Karpas-422 (cell line): ENCODE data around the gene FBXW9. TPM values are rescaled to one million over a fixed set of nuclear protein-coding genes. Genes with fewer than 3 reads are reported as not detected.
"Not testable (repeated sequence)": the region's sequence is repeated elsewhere in the genome, so short reads cannot be mapped to it uniquely, and the experiment has no call there.

Experiments used
- DNase-seq: peaks from one replicate; pipeline ENCODE4 v3.0.0-alpha.2; 2015
- H2AFZ ChIP-seq: fragments of 200-600 bp; sonication (generic); 2 replicates; pipeline ENCODE4 v1.6.1; 2014; ENCODE audit warnings: antibody characterized with exemption, low read length, mixed read lengths
- H3K27ac ChIP-seq: fragments of 200-600 bp; sonication (generic); 2 replicates; pipeline ENCODE4 v1.5.1; 2014; ENCODE audit warnings: mild to moderate bottlenecking, low read length, moderate library complexity
- H3K27me3 ChIP-seq: fragments of 200-600 bp; sonication (generic); 2 replicates; pipeline ENCODE4 v1.6.1; 2014; ENCODE audit warnings: low read length, mixed read lengths
- H3K36me3 ChIP-seq: fragments of 200-600 bp; sonication (generic); 2 replicates; pipeline ENCODE4 v1.6.1; 2014; ENCODE audit warnings: low read length, mixed read lengths; ENCODE audit not compliant: insufficient read depth
- H3K4me1 ChIP-seq: fragments of 200-600 bp; sonication (generic); 2 replicates; pipeline ENCODE4 v1.6.1; 2014; ENCODE audit warnings: mild to moderate bottlenecking, low read length, mixed read lengths
- H3K4me2 ChIP-seq: fragments of 200-600 bp; sonication (generic); 2 replicates; pipeline ENCODE4 v1.6.1; 2014; ENCODE audit warnings: low read length, low read depth, mild to moderate bottlenecking; ENCODE audit not compliant: poor library complexity, severe bottlenecking
- H3K4me3 ChIP-seq: fragments of 200-600 bp; sonication (generic); 2 replicates; pipeline ENCODE4 v1.5.1; 2014; ENCODE audit warnings: mild to moderate bottlenecking, antibody characterized with exemption, low read length, mixed read lengths
- H3K79me2 ChIP-seq: fragments of 200-600 bp; sonication (generic); 2 replicates; pipeline ENCODE4 v1.6.1; 2014; ENCODE audit warnings: mild to moderate bottlenecking, low read length, mixed read lengths
- H3K9ac ChIP-seq: fragments of 200-600 bp; sonication (generic); 2 replicates; pipeline ENCODE4 v1.6.0; 2014; ENCODE audit warnings: low read length
- H3K9me2 ChIP-seq: fragments of 200-600 bp; sonication (generic), shearing (Covaris generic); replicated peaks from 2 replicates; pipeline ENCODE4 v1.6.0; 2014; ENCODE audit warnings: mild to moderate bottlenecking, low read length, moderate library complexity; ENCODE audit not compliant: insufficient read depth
- H3K9me3 ChIP-seq: fragments of 300-700, 200-600 bp; sonication (generic); 2 replicates; pipeline ENCODE4 v1.6.1; 2014; ENCODE audit warnings: low read length, mixed read lengths
- H4K20me1 ChIP-seq: fragments of 200-600 bp; sonication (generic); 2 replicates; pipeline ENCODE4 v1.6.1; 2014; ENCODE audit warnings: mild to moderate bottlenecking, antibody characterized with exemption, low read length, low read depth; ENCODE audit not compliant: insufficient read depth
- total RNA-seq: library from RNA; depleted of rRNA; stranded (reverse); fragments of >200 nt; shearing (Covaris generic); gene quantifications from 2 replicates; pipeline ENCODE4 v1.2.3, GENCODE V29; 2014; ENCODE audit warnings: low replicate concordance

Gene FBXW9
- total RNA-seq, 1 experiment from 2014 or later: 2.1 TPM

DNA sequence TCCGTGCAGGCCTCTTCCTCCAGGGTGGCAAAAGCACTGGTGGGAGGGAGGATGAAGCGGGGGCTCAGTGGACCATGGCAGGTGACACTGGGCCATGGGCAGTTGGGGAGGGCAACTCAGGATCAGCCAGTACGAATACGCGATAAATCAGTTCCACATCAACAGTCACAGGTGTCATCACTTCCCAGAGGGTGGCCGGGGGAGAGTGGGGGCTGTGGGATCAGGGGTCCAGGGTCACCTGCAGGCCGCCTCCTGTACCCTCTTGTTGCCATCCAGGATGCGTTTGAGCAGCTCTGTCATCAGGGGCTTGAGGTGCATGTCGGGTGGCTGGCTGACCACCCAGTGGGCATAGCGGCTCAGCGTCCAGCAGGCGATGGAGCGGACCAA, 9.9 kb upstream of the FBXW9 start:
- H2AFZ ChIP-seq: no peak overlapping the region
- no peaks in the 10 kb centered on the region for H3K9me3 ChIP-seq
- H4K20me1 ChIP-seq: peaks cover 16% of the 10 kb centered on the region
- H3K27me3 ChIP-seq: no peaks in the 10 kb centered on the region
- no peak overlapping the region for H3K4me3 ChIP-seq
- peaks cover 10% of the 10 kb centered on the region for H3K4me1 ChIP-seq
- H3K9me2 ChIP-seq: no peaks in the 10 kb centered on the region
- no peak for DNase-seq
- H3K9ac ChIP-seq: no peak overlapping the region
- H3K36me3 ChIP-seq: peaks cover 34% of the 10 kb centered on the region
- peaks cover 8% of the 10 kb centered on the region; the same call in 1 of the 2 replicates for H3K79me2 ChIP-seq
- H3K27ac ChIP-seq: no peak overlapping the region
- no peak overlapping the region for H3K4me2 ChIP-seq

DNA sequence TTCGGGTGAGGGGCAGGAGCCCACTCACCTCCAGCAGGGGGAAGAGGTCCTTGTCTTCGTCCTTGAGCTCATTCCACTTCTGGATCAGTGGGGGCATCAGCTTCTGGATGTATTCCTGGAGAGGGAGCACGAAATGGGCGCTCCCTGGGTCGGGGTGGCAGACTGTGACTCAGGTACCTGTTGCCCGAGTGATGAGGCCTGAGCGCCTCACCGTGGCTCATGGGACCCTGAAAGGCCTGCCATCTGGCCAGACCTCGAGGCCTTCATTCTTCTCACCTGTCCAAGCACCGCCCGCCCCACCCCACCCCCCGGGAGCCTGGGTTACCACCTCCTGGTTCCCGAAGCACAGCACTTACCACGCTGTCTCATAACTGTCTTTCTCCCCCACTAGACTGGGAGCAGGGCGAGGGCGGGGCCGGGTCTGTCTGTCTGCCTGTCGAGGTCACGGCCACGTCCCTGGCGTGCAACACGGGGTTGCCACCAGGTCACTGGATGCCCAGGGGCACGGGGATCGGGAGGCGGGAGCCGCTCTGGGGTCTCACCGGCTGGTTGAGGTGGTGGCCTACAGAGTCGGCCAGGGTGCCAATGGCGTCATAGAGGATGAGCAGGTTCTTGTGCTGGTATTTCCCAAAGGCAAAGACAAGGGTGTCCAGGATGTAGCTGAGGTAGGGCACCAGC, 9.4 kb upstream of the FBXW9 start:
- no peak for DNase-seq
- Histone ChIP-seq H3K79me2 (peaks cover 5% of the 10 kb centered on the region; the same call in 1 of the 2 replicates), H2AFZ (no peak overlapping the region), H3K9me3 (no peaks in the 10 kb centered on the region), H3K4me1 (peaks cover 10% of the 10 kb centered on the region), H3K9ac (no peak overlapping the region), H3K27me3 (no peaks in the 10 kb centered on the region), H3K4me2 (no peak overlapping the region), H3K27ac (no peak overlapping the region), H3K9me2 (no peaks in the 10 kb centered on the region), H3K36me3 (peaks cover 33% of the 10 kb centered on the region), H3K4me3 (no peak overlapping the region), H4K20me1 (peaks cover 17% of the 10 kb centered on the region)

DNA sequence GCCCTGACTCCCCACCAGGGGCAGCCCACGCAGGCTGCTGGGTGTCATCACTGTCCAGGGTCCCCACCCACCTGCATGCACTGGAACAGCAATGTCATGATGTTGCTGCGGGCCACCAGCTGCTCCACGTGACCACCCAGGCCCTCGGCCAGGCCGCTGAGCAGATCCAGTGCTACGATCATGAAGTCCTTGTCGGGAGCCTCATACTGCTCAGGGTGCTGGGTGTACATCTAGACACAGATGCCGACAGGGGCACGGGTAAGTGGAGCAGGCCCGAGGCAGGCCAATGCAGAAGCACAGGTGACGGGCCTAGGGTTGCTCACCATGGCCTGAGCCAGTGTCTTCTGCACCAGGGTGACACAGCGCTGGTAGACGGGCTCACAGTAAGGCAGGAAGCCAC, 8.7 kb upstream of the FBXW9 start:
- peaks cover 17% of the 10 kb centered on the region for H4K20me1 ChIP-seq
- peaks cover 31% of the 10 kb centered on the region for H3K36me3 ChIP-seq
- H3K27ac ChIP-seq: no peak overlapping the region
- peaks cover 10% of the 10 kb centered on the region for H3K4me1 ChIP-seq
- H3K9ac ChIP-seq: no peak overlapping the region
- H2AFZ ChIP-seq: no peak overlapping the region
- no peak for DNase-seq
- H3K4me2 ChIP-seq: no peak overlapping the region
- no peaks in the 10 kb centered on the region for H3K9me3 ChIP-seq
- H3K79me2 ChIP-seq: peaks cover 5% of the 10 kb centered on the region; the same call in 1 of the 2 replicates
- no peaks in the 10 kb centered on the region for H3K27me3 ChIP-seq
- no peak overlapping the region for H3K4me3 ChIP-seq
- no peaks in the 10 kb centered on the region for H3K9me2 ChIP-seq

DNA sequence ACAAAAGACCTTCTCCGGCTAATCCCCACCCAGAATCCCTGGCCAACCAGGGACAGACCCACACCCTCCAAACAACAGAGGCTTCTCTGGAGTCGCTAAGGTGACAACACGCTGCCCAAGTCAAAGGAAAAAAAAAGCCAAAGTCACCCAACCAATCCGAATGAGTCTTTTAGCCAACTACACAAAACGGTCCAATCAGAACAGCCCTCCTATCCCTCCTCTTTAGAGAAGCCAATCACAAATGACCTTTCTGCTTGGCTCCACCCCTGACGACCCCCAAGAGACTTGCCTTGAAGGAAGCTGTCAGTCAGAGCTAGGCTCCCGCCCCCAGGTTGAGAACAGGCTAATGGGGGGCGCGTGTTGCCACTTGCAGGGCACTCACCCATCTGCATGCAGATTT, 6.6 kb upstream of the FBXW9 start:
- Histone ChIP-seq H3K4me1 (peaks cover 10% of the 10 kb centered on the region), H3K4me2 (no peak overlapping the region), H3K27ac (no peak overlapping the region), H3K4me3 (no peak overlapping the region), H2AFZ (no peak overlapping the region), H4K20me1 (peaks cover 17% of the 10 kb centered on the region), H3K9ac (no peak overlapping the region), H3K27me3 (no peaks in the 10 kb centered on the region), H3K9me3 (no peaks in the 10 kb centered on the region), H3K79me2 (peaks cover 7% of the 10 kb centered on the region; the same call in 1 of the 2 replicates), H3K36me3 (peaks cover 23% of the 10 kb centered on the region), H3K9me2 (no peaks in the 10 kb centered on the region)
- peak; percentile 97 for DNase-seq

DNA sequence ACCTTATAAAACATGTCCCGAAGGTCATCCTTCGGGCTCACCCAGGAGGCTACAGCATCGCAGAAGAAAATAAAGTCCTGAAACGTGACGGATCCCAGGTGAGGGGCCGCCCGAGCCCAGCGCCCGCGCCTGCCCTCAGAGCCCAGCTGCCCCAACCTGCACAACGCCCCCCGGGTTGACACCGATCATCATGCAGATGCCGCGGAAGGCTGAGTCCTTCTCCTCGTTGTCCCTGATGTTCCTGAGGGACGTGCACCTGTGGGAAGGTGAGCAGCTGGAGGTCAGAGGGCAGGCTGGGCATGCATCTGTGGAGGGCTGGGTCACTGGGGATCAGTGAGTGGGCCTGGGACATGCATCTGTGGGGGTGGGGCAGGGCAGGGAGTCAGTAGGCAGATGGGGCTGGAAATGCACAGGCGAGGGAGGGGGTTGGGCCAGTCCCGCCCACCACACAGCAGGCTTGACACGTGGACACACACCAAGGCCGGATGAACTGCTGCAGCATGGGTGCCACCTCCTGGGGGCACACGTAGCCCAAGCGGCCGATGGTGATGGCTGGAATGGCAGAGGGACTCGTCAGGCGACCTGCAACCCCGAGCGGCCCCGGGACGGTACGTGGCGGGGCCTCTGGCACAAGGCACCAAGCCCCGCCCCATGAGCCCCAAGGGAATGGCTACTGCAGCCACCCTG, 5.3 kb upstream of the FBXW9 start:
- peaks cover 23% of the 10 kb centered on the region for H3K36me3 ChIP-seq
- H3K4me3 ChIP-seq: no peak overlapping the region
- peaks cover 17% of the 10 kb centered on the region for H4K20me1 ChIP-seq
- H3K9me2 ChIP-seq: no peaks in the 10 kb centered on the region
- H3K9ac ChIP-seq: no peak overlapping the region
- no peak for DNase-seq
- H3K9me3 ChIP-seq: no peaks in the 10 kb centered on the region
- H3K27ac ChIP-seq: no peak overlapping the region
- H3K79me2 ChIP-seq: peaks cover 7% of the 10 kb centered on the region; the same call in 1 of the 2 replicates
- H3K27me3 ChIP-seq: no peaks in the 10 kb centered on the region
- H2AFZ ChIP-seq: no peak overlapping the region
- no peak overlapping the region for H3K4me2 ChIP-seq
- peaks cover 22% of the 10 kb centered on the region for H3K4me1 ChIP-seq

DNA sequence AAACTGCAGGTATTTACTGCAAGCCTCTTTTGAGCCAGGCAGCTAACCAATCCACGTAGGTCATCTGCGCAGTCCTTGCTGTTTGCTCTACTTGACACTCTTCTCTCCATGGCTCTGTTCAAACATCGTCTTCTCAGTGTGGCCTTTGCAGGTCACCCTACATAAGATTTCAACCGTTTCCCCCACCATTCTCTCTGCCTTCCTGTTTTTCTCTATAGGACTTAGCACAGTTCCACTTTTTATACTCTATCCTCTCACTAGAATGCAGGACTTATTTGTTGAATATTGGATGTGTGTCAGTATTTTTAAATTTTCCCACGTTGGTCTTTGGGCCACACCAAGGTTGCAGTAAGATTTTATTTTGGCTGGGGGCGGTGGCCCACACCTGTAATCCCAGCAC, 1.7 kb upstream of the FBXW9 start:
- peaks cover 23% of the 10 kb centered on the region for H3K36me3 ChIP-seq
- H3K9me2 ChIP-seq: no peaks in the 10 kb centered on the region
- no peaks in the 10 kb centered on the region for H3K27me3 ChIP-seq
- peaks cover 25% of the 10 kb centered on the region for H3K4me1 ChIP-seq
- no peak overlapping the region for H3K27ac ChIP-seq
- H2AFZ ChIP-seq: no peak overlapping the region
- H3K9me3 ChIP-seq: no peaks in the 10 kb centered on the region
- peaks cover 7% of the 10 kb centered on the region; the same call in 1 of the 2 replicates for H3K79me2 ChIP-seq
- H4K20me1 ChIP-seq: peaks cover 13% of the 10 kb centered on the region; the same call in 1 of the 2 replicates
- DNase-seq: no peak
- H3K4me2 ChIP-seq: peak overlapping the region; percentile 1
- no peak overlapping the region for H3K9ac ChIP-seq
- peak overlapping the region; percentile 69; the same call in 1 of the 2 replicates for H3K4me3 ChIP-seq

DNA sequence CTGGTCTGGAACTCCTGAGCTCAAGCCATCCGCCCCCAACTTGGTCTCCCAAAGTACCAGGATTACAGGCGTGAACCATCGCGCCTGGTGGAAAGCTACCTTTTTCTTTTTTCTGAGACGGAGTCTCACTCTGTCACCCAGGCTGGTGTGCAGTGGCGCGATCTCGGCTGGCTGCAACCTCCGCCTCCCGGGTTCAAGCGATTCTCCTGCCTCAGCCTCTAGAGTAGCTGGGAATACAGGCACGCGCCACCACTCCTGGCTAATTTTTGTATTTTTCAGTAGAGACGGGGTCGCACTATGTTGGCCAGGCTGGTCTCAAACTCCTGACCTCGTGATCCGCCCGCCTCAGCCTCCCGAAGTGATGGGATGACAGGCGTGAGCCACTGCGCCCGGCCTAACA, 994 bp upstream of the FBXW9 start:
- H3K4me3 ChIP-seq: peak overlapping the region; percentile 69; the same call in 1 of the 2 replicates

DNA sequence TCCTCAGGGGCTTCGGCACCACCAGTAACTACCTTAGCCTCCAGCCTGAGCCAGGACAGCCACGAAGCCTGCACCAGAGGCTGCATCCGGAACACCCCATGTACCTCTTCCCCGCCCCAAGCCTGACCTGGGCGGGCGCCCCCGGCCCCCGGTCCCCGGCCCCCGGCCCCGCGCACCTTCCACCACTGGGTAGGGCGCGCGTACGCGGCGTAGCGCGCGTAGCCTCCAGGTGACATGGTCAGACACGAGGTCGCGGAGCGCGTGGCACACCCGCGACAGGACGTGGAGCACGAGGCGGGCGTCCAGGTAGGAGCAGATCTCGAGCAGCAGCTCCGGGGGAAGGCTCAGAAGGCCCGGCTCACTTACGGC, 450 bp downstream of the FBXW9 start:
- peak overlapping the region; percentile 56 for H3K9ac ChIP-seq
- H3K27ac ChIP-seq: no peak overlapping the region

More for the DNA sequence above, 994 bp upstream of the FBXW9 start:
- peaks cover 21% of the 10 kb centered on the region for H3K4me1 ChIP-seq
- DNase-seq, H2AFZ ChIP-seq, H3K79me2 ChIP-seq, H3K9me2 ChIP-seq, H3K27ac ChIP-seq, H4K20me1 ChIP-seq, H3K27me3 ChIP-seq, H3K9me3 ChIP-seq: not testable (repeated sequence)
- peak overlapping the region; percentile 67 for H3K9ac ChIP-seq
- H3K36me3 ChIP-seq: peaks cover 18% of the 10 kb centered on the region
- H3K4me2 ChIP-seq: peak overlapping the region; percentile 73

More for the DNA sequence above, 450 bp downstream of the FBXW9 start:
- peak overlapping the region; percentile 73 for H3K4me2 ChIP-seq
- H3K27me3 ChIP-seq: no peaks in the 10 kb centered on the region
- peaks cover 8% of the 10 kb centered on the region for H3K36me3 ChIP-seq
- H3K9me2 ChIP-seq: no peaks in the 10 kb centered on the region
- H3K4me1 ChIP-seq: peaks cover 21% of the 10 kb centered on the region
- H3K4me3 ChIP-seq: peak overlapping the region; percentile 69
- H2AFZ ChIP-seq: no peak overlapping the region
- no peaks in the 10 kb centered on the region for H3K9me3 ChIP-seq
- H3K79me2 ChIP-seq: 0 out of 2 replicates have a peak, but pooled peaks cover 2% of the 10 kb centered on the region
- H4K20me1 ChIP-seq: no peaks in the 10 kb centered on the region
- no peak for DNase-seq
